ENCODE data around the gene RELB. TPM values are rescaled to one million over a fixed set of nuclear protein-coding genes. Genes with fewer than 3 reads are reported as not detected.

Gene RELB
- total RNA-seq, 1 donor from 2014 or later, result 6.6 TPM

DNA sequence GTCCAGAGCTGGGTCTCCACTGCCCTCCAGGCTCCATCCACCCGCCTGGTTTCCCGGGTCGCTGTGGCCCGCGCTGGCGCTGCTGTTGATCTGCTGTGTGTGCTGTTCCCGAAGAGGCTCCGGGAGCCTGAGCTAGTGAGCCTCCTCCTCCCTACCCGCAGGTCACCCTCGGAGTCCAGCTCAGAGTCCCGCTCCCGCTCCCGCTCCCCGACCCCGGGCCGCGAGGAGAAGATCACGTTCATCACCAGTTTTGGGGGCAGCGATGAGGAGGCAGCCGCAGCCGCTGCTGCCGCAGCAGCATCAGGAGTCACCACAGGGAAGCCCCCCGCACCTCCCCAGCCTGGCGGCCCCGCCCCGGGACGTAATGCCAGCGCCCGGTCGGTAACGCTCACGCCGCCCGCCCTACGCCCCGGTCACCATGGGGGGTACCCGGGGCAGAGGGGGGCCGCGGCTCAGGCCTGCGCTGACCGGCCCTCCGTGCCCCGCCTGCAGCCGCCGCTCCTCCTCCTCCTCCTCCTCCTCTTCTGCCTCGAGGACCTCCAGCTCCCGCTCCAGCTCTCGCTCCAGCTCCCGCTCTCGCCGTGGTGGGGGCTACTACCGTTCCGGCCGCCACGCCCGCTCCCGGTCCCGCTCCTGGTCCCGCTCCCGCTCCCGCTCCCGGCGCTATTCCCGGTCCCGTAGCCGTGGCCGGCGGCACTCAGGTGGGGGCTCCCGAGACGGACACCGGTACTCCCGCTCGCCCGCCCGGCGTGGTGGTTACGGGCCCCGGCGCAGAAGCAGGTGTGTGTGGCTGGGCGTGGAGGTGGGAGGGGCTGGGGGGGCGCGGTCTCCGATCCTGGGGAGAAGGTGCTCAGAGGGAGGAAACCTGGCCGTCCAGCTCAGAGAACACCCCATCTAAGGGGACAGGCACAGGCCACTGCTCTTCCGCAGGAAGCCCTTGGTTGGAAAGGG, 62.9 kb downstream of the RELB start:
- no peak for ATAC-seq

DNA sequence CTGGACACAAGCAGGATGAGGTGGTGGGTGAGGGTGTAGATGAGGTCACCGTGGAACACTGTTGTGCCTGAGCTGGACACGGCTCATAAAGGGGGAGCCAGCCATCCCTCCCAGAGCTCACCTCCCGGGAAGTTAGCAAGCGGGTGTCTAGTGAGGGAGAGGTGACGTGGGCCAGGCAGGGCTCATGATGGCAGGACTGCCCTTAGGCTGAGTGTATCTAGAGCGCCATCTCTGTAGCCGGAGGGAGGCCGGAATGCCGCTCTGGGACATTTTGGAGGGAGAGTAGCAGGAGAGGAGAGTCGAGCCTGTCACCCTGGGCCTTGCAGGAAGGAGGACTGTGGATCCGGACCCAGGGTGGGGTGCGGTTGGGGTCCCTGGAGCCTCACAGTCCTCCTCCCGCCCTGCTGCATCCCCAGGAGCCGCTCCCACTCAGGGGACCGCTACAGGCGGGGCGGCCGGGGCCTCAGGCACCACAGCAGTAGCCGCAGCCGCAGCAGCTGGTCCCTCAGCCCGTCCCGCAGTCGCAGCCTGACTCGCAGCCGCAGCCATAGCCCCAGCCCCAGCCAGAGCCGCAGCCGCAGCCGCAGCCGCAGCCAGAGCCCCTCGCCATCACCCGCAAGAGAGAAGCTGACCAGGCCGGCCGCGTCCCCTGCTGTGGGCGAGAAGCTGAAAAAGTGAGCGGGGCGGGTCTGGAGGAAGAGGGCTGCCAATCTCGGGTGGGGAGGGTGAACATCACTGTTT, 65.8 kb downstream of the RELB start:
- no peak for ATAC-seq

DNA sequence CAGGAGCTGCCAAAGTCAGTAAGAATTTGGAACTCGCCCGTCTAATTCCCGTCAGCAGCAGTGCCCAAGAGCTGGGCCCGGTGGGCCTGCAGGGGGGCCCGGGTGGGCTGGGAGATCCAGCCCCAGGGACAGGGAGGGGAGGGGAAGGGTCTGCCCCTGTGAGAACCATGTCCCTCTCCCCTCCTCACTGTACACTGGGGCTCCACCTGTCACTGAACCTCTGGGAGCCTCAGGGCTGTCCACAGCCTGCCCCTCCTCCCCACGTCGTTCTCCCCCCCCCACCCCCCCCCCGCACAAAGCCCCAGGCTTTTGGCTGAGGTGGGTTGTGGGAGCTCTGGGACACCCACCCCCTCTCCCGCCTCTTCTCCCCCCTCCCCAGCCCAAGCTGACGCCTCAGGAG, 66.8 kb downstream of the RELB start:
- ATAC-seq, result no peak

DNA sequence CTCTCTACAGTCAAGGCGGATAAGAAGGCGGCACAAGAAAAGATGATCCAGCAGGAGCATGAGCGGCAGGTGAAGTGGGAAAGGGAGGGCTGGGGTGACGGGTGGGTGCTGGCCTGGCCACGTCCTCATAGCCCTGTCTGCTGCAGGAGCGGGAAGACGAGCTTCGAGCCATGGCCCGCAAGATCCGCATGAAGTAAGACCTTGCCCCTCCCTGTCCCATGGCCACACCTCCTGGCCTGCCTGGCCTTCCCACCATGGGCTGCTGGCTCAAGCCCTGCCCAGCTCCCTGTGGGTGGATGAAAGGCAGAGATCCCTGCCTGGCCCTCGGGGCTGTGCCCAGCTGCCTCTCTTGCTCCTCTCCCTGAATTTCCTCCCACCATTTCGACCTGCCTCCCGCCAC, 67.8 kb downstream of the RELB start:
- peak; percentile 74 for ATAC-seq

DNA sequence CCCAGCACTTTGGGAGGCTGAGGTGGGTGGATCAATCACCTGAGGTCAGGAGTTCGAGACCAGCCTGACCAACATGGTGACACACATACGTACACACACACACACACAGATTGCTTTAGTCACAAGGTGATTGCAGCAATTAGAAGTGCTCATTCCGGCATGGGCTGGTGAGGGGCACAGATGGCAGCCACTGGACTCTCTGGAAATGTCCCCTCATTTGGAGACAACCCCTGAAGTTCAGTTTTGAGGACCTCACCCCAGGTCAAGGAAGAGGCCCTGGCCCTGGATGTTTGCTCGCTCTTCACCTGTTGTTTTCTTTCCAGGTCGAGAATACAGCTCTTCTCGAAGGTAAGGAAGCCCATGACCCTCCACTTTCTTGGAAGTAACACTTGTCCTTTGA, 69.0 kb downstream of the RELB start:
- ATAC-seq, result no peak

DNA sequence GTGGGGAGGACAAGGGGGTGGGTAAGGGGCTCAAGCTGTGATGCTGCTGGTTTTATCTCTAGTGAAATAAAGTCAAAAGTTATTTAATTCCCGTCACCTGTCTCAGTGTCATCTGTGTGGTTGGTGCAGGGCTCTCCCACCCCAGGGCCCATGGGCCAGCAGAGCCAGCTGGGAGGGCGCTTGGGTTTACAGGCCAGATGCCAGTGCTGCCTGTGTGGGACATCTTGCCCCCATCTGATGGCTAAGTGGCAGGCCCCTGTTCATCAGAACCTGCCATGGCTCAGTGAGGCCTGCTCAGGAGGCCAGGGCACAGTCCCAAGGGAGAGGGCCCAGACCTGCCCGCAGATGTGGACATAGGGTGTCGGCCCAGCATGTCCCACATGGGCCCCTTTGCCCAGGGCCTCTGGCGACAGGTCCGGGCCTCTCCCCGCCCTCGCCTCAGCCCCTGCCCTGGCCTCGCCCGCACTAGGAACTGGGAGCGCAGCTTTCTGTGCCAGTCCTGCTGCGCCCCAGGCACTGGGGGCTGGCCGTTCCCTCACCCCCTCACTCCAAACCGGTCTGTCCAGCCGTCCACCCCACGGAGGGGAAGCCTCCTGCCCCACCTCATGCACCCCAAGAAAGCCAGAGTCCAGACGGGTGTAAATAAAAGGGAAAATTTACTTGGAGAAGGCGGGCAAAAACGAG, 69.7 kb downstream of the RELB start:
- peak; percentile 58 for ATAC-seq

DNA sequence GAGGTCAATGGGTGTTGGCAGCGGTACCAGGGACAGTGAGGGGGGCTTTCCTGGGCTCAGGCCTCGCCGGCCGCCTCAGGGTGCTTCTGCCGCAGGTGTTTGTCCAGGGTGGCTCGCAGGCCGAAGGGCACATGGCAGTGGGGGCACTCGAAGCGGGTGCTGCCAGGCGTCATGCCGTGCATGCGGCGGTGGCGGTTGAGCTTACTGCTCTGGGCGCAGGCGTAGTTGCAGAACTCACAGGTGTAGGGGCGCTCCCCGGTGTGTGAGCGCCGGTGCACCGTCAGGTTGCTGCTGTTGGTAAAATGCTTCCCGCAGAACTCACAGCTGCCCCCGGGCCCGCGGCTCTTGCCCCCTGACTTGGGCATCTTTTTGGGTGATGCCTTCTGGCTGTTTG, 70.3 kb downstream of the RELB start:
- ATAC-seq, result peak; percentile 8

DNA sequence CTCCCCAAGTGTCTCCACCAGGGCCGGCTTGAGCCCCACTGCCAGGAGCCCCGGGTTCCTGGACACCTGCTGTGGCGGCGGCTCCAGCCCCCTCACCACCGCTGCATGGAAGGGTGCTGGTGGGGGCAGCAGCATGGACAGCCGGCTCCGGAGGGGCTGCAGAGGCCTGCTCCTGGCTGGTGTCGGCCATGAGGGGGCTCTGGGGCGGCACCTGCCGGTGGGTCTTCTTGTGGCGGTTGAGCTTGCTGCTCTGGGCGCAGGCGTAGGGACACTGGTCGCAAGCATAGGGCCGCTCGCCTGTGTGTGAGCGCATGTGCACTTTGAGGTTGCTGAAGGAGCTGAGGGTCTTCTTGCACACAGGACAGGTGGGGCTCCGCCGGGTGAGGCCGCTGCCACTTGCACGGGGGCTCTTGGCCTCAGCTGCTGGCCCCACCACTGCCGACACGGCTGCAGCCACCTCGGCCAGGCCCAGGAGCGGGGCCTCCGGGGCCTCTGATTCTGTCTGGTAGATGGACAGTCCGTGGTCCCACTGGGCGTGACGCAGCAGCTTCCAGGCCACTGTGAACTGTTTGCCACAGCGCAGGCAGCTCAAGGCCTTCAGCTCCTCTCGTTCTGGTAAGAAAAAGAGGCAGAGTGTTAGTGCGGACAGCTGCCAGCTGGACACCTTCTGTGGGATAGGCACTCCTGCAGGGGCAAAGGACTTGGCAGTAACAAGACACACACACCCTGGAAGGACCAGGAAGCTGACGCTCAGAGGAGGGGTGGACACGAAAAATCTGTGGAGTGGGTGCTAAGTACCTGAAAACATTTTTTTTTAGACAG, 70.9 kb downstream of the RELB start:
- no peak for ATAC-seq

DNA sequence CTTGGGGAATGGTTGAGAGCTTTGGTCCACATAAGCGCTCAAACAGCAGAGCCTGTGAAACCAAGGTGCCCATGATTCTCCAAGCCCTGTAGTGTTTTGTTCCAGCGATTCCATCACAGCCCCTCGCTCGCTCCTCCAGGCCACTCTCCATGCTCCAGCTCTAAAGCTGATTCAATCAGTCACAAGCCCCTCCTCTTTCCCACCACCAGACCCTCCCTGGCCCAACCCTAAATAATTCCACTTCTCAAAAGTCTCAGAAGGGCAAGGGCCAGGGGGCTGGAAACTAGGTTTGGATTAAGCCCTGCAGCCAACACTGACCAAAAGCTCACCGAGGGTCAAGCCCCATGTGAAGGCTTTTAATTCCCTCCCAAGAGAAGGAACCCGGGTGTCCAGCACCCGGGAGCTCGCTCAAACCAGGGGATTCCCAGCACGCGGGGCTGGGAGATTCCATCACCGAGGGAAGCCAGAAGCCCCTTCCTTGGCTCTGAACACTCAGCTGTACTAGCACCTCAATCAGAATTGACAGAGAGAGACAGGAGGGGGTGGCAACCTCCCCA, 73.6 kb downstream of the RELB start:
- no peak for ATAC-seq

DNA sequence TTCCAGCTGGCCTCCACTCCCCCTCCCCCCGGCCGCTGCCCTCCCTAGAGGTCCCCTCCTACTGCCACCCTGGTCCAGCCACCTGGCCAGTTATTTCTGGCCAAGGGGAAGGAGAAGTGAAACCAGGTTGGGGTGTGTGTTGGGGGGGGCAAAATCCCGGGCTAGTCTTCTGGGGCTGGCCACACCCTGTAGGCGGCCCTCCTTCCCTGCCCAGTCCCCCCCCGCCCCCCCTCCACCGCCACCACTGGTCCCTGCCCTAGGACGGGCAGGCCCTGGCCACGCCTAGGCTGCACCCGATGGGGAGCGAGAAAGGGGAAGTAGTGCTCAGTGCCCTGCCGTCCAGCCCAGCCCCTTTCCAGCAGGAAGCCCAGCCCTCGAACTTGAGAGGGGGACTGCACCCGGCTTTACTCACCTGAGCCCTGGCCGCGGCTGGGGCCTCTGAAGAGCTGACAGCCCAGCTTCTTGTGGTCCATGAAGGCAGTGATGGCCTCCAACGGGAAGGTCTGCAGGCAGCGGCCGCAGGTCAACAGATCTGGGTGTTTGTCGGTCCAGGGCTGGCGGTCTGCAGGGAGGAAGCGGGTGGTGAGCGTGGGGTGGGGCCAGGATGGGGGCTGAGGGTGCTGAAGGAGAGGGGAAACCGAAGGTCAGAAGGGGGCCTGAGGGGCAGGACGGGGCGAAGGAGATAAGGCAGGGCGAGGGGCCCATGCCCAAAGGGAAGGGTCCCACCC, 74.2 kb downstream of the RELB start:
- peak; percentile 73 for ATAC-seq

DNA sequence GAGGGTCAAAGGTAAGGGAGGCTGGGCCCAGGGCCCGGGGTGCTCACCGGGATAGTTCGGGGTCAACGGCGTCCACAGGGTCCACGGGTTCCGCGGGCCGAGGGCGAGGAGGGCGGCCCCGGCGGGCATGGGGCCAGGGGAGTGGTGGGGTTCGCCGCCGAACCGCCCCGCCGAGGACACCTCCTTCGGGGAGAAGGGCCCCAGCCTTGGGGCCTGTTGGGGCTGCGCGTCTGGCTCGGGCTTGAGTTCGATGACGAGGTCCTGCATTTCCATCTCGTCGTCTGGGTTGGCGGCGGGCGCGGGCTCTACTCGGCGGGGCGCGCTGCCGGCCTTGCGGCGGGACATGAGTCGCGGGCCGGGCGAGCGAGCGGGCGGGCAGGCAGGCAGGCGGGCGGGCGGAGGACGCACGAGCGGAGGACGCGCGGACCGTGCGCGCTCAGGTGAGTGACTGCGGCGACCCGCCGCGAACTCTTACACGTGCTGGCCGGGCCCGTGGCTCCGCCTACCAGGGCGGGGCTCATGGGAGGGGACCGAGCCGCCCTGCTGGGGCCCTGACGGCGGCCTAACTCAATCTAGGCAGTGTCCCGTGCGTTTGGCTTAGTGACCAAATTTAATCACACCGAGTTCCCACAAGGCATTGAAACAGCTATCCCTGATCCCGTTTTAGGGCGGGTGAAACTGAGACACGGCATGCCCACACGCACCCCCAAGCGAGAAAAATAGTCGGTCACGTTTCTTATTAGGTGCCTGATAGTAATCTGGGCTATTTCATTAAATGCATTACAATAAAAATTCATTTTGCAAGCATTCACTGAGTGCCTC, 75.0 kb downstream of the RELB start, which contains the start of gene ZNF296:
Gene ZNF296, minus strand, starts transcription at position 450 of the 822 bp plus-strand sequence. Its CDS starts 105 bp downstream, at position 345.
- ATAC-seq, result peak; percentile 78

DNA sequence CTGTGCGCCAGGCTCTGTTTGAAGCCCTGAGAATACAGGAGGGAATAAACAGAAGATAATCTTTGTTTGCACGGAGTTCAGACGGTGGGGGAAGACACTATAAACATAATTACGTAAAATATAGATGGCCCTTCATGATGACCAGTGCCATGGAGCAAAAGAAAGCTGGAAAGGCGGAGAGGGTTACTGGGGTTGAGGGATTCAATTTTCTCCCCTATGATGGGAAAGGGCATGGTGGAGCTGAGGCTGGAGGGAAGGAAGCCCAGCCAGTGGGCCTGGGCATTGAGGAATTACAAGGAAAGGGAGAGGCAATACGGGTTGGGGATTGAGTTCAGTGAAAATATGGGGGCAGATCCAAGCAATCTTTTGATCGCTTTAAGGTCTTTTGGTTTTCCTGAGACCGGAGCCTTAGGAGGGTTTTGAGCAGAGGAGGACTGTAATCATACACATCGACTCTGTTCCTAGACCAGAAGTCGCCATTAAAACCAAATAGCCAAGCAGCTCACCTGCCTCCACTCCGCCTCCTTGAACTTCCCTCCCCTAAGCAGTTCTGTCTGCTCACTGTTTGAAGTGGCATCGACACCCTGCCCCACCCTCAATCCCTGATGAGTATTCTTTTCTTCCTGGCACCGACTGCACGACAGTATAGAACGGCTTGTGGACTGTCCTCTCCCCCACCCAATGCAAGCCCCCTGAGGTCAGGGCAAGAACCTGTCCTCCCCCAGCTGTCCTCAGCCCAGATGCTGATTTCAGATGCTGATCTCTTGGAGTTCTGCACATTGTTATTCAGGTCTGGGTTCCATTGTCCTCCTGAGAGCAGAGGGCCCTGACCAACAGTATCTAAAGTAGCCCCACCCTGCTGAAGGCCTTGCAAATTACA, 75.8 kb downstream of the RELB start:
- ATAC-seq, result no peak

DNA sequence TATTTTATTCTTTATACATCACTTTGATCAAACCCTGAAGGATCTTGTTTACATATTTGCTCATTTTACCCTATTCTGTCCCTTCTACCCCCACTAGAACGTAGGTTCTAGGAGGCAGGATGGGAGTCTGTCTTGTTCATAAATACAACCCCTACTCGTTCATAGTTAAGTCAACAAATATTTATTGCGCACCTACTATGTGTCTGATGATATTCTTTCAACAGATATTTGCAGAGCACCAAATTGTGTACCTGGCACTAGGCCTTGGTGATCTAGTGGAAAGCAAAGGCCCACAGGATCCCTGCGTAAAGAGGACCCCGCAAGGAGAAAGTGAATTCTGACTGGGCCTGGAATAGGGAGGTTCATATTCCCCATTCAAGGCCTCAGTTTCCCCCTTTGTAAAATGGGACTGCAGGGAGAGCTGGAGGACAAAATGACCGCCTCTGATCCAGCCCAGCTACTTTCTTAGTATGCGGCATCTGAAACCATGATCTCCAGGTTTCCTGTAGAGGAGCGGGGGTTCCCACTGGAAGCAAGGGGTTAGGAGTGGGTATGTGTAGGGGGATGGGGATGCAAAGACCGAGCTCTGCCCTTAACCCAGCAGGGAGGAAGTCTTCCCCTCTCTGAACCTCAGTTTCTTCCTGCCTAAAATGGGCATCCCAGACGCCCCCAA, 77.3 kb downstream of the RELB start:
- ATAC-seq, result no peak

DNA sequence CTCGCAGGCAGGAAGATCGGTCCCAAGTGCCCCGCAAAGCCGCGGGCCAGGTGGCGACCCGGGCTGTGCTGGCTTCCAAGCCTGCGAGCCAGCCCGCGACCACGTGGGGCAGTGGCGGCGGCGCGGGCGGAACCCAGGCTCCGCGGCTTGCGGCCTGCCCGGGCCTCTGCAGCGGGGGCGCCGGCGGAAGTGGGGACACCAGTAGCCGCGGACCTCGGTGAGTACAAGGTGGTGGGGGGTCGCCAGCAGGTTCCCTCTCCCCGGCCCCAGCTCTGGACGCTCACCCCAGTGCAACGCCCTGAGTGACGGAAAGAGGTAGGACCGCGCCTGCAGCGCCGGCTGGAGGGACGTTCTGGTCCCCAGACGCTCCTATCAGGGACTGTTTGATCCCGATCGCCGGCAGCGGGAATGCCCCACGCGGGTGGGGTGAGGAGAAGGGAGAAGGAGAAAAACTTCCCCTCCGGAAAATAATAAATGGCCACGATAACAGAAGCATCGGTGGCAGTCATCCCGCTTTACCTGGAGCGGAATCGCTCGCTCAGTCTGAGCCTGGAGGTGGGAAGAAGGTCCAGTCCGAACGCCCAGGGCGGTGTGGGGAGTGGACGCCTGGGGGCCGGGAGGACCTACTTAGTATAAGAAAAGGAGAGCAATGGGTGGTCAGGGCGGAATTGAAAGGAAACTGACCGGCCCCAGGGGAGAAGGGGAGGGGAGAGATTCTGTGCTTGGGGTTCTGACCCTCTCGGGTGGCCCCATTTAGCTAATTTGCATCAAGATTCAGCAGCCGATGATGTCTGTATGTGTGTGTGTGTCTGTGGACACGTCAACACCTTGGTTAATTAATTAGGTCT, 78.0 kb downstream of the RELB start, which contains the start of gene GEMIN7:
Gene GEMIN7, plus strand, starts transcription at position 198 of the 848 bp plus-strand sequence. CDS start 10,855 bp downstream, outside the sequence.
- peak; percentile 53 for ATAC-seq

DNA sequence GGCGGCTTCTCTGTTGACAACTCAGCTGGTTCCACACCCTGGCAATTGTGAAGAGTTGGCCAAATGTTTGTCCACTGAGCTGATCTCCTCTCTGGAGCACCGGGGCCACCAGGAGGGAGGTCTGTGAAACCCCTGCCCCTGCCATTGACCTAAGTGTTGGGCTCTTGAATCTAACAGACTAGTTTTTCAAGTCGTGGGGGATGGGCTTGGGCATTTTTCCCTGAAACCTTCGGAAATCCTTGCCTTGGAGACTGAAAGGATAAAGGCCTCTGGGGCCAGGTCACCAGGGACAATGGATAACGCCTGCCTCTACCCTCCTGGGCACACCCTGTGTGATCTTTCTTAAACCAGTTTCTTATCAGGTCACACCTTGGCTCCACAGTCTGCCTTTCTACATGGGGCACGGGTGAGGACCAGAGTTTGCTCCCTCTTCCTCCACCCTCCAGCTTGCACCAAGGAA, 78.7 kb downstream of the RELB start:
- ATAC-seq, result no peak

DNA sequence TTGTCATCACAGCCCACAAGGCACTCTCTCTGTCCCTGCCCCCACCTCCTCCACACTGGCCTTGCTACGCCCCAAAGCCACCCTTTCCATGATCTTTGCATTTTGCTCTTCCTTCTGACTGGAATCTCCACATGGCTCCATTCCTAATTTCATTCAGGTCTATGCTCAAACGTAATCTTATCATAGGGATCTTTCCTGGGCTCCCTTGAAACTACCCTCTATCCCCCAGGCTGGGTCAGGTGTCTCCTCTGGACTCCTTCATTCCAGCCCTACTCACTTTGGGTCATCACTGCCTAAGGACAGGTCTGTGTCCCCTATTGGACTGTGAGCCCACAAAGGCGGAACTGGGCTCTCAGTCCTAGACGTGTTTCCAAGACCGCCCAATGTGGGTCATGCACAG, 80.9 kb downstream of the RELB start:
- ATAC-seq, result no peak

DNA sequence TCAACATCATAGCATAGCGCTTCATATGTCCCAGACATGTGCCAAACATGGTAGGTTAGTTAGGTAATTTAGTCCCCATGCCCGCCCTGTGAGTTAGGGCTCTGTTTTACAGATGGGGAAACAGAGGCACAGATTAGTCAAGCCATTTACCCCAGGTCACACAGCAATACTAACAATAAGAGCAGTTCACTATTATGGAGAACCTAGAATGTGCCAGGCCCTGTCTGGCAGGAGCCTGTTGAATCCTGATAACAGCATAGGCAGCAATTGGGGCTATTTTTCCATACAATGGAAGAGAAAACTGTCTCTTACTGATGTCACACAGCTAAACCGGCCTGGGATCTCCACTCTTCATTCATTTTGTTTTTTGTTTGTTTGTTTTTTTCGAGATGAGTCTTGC, 85.2 kb downstream of the RELB start:
- no peak for ATAC-seq

All from esophagus mucosa (tissue), 1 donor.